ENCODE results near the gene APOO.
"Not testable (repeated sequence)": the region's sequence is repeated elsewhere in the genome, so short reads cannot be mapped to it uniquely, and the experiment has no call there.

Gene APOO

DNA sequence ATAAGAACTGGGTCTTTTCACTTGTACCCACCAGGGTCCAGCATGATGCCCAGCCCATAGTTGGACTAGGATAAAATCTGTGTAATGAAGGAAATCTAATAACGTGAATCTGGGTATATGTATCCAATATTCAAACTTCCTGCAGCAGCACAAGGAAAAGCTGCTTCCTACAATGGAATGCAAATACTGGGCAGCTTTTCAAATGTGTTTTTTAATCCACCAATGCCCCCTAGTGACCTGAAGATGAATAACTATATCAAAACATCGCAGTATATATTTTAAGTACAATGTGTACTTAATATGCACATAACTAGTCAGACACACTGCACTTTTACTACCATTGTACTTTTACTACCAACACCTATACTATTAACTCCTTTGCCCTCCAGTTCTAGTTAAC, 5.3 kb downstream of the APOO start:
- no peak for DNase-seq

DNA sequence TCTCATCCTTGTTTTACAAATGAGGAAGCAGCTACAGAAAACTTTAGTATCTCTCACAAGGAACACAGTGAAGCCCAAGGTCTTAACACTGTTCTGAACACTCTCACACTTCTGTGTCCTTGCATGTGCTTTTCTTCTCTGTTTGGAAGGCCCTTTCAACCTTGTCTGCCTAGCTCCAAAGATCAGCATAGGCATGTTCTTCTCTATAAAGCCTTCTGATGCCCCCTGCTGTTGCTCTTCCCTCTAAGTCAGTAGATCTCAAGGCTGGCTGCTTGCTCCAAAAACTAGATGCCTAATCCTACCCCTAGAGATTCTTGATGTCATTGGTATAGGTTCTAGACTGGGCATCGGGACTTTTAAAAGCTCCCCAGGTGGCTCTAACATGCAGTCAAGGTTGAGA, 5.9 kb downstream of the APOO start:
- DNase-seq = no peak

DNA sequence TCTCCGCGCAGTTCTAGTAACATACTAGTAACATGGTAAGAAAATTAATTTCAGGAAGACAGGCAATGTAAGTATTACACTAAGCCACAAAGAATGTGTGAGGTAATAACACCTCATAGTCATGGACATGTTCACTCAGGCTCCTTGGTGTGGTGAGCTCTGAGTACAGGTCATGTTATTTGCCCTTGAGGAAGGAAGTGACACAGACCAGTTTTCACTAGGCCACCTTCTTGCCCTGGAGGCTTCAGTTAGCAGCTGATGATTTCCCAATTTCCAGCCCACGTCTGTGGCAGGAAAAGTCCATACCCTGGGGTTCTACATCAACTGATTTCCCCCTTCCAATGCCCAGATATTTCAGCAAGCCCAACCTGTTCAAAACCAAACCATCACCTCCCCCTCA, 6.7 kb downstream of the APOO start:
- DNase-seq = no peak

DNA sequence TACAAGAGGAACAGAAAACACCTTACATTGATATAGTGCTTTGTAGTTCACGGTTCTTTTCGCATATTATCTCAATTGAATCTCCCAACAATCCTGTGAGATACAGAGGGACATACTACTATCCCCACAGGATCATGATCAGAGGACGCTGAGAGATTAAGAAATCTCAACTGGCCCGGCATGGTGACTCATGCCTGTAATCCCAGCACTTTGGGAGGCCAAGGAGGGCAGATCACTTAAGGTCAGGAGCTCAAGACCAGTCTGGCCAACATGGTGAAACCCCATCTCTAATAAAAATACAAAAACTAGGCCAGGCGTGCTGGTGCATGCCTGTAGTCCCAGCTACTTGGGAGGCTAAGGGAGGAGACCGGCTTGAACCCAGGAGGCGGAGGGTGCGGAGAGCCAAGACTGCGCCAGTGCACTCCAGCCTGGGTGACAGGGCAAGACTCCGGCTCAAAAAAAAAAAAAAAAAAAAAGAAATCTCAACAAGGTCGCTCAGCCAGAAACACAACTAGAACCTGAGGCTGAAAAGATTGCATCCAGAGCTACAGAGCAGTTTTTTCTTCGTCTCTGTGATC, 7.4 kb downstream of the APOO start:
- no peak for DNase-seq

DNA sequence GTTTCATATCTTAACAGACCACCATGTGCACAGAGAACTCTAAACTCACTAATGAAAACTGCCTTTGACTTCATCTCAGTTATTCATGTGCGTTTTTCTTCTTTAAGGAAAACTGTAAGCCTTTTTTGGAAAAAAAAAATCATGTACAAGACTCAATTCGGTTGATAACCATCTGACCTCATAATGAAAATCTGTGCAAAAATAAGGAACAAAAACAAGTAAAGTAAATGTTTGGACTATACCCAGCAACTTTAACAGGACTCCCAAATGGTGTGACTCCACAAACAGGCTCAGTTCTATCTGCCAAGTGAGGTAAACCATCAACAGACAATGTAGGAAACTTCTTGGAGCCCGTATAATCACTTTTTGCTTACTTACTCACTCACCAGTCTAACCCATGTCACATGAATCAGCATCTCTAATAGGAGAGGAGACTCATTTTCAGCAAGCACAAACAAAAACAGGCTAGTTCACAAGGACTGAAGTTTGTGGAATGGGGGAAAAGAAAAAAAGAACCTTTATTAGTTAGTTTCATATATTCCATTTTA, 9.3 kb downstream of the APOO start:
- DNase-seq = no peak

DNA sequence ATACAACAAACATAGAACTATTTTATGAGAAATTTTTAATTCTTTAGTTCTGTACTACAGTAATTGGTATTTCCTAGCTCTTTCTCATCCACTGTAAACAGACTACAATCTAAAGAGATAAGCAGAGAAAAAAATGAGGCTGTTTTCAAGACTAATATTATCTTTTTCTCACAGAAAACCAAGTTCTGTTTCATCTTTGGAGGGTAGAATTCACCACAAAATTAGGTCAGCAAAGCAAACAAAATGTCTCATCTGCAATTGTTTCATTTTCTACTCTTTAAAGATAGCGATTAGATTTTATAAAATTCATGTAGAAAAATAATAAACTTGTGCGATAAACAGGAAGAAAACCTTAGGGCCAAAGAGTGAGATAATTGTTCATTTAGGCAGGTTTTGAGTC, 10.8 kb downstream of the APOO start:
- DNase-seq = no peak

DNA sequence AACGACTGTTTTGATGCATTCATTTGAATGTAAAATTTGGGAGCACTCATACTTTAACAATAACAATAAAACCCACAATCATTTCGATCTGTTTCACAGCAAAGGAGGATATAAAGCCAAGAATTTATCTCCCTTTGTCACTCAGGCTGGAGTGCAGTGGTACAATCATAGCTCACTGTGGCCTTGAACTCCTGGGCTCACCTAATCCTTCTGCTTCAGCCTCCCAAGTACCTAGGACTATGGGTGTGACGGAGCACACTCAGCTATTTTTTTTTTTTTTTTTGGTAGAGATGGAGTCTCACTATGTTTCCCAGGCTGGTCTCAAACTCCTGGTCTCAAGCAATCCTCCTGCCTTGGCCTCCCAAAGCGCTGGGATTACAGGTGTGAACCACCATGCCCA, 11.2 kb downstream of the APOO start:
- not testable (repeated sequence) for DNase-seq

DNA sequence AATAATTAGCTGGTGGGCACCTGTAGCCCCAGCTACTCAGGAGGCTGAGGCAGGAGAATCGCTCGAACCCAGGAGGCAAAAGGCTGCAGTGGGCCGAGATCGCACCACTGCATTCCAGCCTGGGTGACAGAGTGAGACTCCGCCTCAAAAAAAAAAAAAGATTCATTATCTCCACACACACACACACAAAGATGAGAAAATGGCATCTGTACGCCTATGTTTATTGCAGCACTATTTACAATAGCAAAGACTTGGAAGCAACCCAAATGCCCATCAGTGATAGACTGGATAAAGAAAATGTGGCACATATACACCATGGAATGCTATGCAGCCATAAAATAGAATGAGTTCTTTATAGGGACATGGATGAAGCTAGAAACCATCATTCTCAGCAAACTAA, 12.7 kb downstream of the APOO start:
- DNase-seq = not testable (repeated sequence)

DNA sequence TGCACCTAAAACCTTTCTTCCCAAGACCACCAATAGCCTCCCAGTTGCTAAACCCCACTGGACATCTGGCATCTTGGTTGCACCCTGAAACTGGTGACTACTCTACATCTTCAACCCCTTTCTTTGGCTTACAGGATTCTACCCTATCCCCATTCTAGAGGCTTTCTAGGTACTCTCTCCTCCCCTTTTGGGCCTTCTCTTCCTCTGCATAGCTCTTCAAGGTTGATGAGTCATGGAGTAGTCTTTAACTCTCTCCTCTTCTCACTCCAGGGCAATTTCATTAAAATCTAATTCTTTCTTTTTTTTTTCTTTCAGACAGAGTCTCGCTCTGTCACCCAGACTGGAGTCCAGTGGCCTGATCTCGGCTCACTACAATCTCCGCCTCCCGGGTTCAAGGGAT, 16.8 kb downstream of the APOO start:
- DNase-seq = no peak

GRCh38 chrX:23888887-23889501, 18.7 kb downstream of the APOO start:
- no peak for DNase-seq

DNA sequence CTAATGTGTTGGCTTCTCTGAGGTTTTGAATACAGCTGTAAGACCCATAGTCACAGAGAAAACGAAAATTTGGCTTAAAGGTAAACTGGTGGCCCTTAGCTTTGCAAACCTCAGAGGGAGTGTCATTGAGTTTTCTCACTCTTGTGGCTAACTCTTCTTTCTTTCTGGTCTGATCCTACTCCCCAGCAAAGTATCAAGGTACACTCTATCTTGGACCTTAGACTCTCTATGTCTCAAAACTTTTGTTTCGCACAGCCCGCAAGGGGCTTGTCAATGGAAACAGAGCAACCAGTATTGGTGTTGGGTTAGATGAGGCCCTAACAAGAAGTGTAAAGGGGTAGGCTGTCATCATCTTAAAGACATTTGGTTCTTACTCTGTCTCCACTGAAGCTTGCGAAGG, 19.8 kb downstream of the APOO start:
- DNase-seq = no peak

DNA sequence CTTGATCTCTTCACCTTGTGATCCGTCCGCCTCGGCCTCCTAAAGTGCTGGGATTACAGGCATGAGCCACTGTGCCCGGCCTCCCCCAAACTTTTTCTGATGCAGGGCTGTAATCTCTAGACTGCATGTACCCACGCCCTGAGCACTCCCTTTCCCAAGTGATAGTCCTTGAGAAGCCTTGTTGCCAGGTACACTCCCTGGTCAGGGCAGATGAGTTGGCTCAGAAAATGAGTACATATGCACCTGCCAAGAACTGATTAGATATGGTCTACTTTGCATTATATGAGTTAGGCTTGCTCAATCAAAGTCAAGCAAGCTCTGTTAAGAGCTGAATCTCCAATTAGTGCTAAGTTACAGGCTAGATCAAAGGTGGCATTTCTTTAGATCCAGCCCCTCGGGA, 20.3 kb downstream of the APOO start:
- DNase-seq = no peak

- no peak for DNase-seq
Measured at GRCh38 chrX:23885803-23886202, 21.9 kb downstream of the APOO start.

- DNase-seq = no peak
Measured at GRCh38 chrX:23884427-23885024, 23.2 kb downstream of the APOO start.

GRCh38 chrX:23883737-23884354, 23.9 kb downstream of the APOO start:
- no peak for DNase-seq

DNA sequence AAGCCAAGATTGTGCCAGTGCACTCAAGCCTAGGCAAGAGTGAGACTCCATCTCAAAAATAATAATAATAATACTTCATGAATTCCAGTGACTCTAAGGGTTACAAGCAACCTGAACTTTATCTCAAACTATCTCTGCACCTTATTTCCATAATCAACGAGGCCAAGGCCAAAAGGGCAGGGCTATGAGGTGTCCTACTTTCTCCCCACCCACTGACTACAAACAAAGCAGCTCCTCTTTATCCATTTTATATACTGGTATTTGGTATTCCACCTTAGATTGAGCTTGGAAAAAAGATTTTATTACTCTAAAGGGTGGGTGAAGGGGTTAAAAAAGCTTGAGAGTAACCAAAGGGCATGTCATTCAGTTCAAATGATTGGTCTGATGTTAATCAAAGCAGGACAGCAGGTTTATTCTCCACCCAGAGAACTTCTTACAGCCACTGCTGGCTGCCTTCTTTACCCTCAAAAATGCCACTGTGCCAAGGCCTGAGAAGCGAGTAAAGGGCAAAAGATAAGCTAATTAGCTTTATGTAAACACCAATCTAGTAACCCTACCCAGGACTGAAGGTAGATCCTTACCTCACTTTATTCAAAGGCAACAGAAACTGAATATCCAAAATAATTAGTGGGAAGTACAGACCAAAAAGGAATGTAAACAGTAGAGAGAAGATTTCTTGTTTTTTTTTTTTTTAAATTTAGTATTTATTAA, 28.2 kb downstream of the APOO start:
- no peak for DNase-seq

DNA sequence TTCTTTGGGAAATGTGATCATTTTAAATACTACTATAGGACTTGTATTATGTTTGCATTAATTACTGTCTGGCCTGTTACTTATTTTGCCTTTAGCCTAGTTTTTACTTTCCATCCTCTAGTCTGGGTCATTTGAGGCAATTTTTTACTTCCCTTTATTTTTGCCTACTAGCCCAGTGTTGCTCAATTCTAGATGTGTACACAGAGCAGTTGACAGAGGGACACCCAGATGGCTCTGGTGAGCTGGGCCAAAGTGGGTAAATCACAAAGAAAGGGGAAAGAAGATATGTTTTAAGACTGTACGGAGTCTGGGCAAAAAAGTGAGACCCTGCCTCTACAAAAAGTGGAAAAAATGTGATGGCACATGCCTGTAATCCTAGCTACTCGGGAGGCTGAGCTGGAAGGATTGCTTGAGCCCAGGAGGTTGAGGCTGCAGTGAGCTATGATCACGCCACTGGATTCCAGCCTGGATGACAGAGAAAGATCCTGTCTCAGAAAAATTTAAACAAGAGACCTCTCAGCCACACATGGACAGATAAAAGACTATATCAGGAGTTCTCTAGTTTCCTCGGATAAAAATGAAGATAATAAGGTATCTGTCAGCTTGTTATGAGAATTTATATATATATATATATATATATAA, 35.7 kb downstream of the APOO start:
- DNase-seq = no peak

DNA sequence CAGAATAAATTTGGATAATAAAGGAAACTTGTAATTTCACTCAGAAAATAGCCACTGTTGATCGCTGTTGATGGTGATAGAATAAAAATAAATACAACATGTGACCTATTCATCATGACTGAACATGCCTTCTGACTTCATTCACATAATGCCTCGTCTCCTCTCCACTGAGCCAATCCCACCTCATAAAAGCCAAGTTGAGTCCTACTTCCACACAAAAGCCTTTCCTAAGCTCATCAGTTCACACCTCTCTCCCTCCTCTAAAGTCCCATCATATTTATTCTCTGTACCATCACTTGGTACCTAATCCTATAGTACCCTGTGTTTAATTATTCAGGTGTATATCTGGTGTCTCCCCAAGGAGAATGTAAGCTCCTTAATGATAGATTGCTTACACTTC, 37.7 kb downstream of the APOO start:
- no peak for DNase-seq

DNA sequence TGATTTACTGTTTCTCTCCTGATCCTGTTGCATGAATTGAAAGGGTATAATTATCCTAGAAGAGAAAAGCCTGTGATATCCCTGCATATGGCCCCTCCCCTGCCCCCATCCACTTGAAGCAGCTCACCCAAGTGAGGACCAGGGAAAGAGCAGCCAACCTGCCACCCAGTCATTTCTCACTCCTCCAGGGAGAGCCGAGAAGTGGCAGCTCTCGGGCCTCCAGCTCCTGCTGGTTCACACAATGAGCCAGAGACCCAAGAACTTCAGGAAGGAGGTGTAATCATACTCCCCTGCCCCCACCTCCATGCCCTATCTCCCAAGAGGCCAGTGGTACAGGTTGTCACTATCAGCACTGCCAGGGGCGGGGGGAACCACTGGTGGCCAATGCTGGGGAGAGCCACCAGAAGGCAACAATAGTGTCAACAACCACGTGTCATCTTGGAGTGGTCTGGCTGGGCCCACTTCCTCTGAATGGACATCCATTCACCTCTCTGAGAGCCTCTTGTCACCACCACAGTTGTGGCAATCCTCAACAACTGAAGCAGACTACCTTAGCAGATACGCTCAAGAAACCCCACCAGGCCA, 42.9 kb downstream of the APOO start:
- DNase-seq = no peak

- not testable (repeated sequence) for DNase-seq
Measured at GRCh38 chrX:23861952-23862351, 45.8 kb downstream of the APOO start.

DNA sequence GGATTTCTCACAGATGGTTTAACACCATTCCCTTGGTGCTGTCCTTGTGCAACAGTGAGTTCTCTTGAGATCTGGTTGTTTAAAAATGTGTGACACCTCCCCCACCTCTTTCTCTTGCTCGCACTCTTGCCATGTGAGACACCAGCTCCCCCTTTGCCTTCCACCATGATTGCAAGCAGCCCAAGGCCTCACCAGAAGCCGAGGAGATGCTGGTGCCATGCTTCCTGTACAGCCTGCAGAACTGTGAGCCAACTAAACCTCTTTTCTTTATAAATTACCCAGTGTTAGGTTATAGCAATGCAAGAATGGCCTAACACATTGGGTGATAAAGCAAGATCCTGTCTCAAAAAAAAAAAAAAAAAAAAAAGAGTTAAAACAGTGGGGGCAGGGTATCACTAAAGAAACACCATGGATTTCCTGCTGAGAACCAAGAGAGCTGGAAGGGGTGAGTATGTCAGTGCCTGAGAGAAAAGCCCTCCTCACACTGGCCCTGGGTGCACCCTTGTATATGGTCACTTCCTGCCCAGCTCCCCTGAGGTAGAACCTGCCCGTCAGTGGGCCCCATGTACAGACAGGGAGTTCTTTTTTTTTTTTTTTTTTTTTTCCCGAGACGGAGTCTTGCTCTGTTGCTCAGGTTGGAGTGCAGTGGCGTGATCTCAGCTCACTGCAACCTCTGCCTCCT, 46.4 kb downstream of the APOO start:
- no peak for DNase-seq

- not testable (repeated sequence) for DNase-seq
Measured at GRCh38 chrX:23859238-23859637, 48.5 kb downstream of the APOO start.
